HepG2 (cell line): ENCODE measurements around the gene DST. TPM values are rescaled to one million over a fixed set of nuclear protein-coding genes. Genes with fewer than 3 reads are reported as not detected.

Source experiments
- CTCF ChIP-seq: sonication (generic); formaldehyde crosslinking; IDR thresholded peaks from 2 replicates; pipeline ENCODE4 v1.5.0; 2020; ENCODE audit warnings: mild to moderate bottlenecking, missing genetic modification reagents, moderate library complexity
- KAT7 ChIP-seq: IDR thresholded peaks from 2 replicates; pipeline ENCODE4 v1.6.1; 2018; ENCODE audit warnings: borderline replicate concordance, missing compliant biosample characterization
- KLF15 ChIP-seq: sonication (generic); formaldehyde crosslinking; IDR thresholded peaks from 2 replicates; pipeline ENCODE4 v1.8.1; 2023; ENCODE audit warnings: borderline replicate concordance, mild to moderate bottlenecking, inconsistent platforms, missing genetic modification reagents, mixed read lengths
- REPIN1 ChIP-seq: sonication (generic); formaldehyde crosslinking; IDR thresholded peaks from 2 replicates; pipeline ENCODE4 v1.8.0; 2022; ENCODE audit warnings: missing genetic modification reagents, low read depth, mild to moderate bottlenecking, borderline replicate concordance
- SMAD3 ChIP-seq: sonication (generic); formaldehyde crosslinking; IDR thresholded peaks from 2 replicates; pipeline ENCODE4 v1.4.0; 2020; ENCODE audit warnings: missing genetic modification reagents
- SNAI1 ChIP-seq: sonication (generic); formaldehyde crosslinking; IDR thresholded peaks from 2 replicates; pipeline ENCODE4 v1.5.0; 2020; ENCODE audit warnings: mild to moderate bottlenecking, missing genetic modification reagents, borderline replicate concordance
- SP5 ChIP-seq: IDR thresholded peaks from 2 replicates; pipeline ENCODE4 v1.6.1; 2016; ENCODE audit warnings: low read depth, borderline replicate concordance
- TARDBP ChIP-seq: sonication (generic); formaldehyde crosslinking; IDR thresholded peaks from 2 replicates; pipeline ENCODE4 v1.8.0; 2022; ENCODE audit warnings: mild to moderate bottlenecking, missing genetic modification reagents
- THAP7 ChIP-seq: sonication (generic); formaldehyde crosslinking; IDR thresholded peaks from 2 replicates; pipeline ENCODE4 v1.8.1; 2023; ENCODE audit warnings: mild to moderate bottlenecking, missing genetic modification reagents
- ZMYM4 ChIP-seq: sonication (generic); formaldehyde crosslinking; IDR thresholded peaks from 2 replicates; pipeline ENCODE4 v1.8.1; 2023; ENCODE audit warnings: mild to moderate bottlenecking, missing genetic modification reagents
- ZNF281 ChIP-seq: sonication (generic); formaldehyde crosslinking; IDR thresholded peaks from 2 replicates; pipeline ENCODE4 v1.4.0; 2020; ENCODE audit warnings: missing genetic modification reagents, borderline replicate concordance
- ZNF3 ChIP-seq: IDR thresholded peaks from 2 replicates; pipeline ENCODE4 v1.7.0; 2017; ENCODE audit warnings: inconsistent platforms
- ZNF33A ChIP-seq: sonication (generic); formaldehyde crosslinking; IDR thresholded peaks from 2 replicates; pipeline ENCODE4 v1.5.1; 2020; ENCODE audit warnings: missing genetic modification reagents, mild to moderate bottlenecking, moderate library complexity, borderline replicate concordance
- ZNF512B ChIP-seq: sonication (generic); formaldehyde crosslinking; IDR thresholded peaks from 2 replicates; pipeline ENCODE4 v1.5.1; 2020; ENCODE audit warnings: missing genetic modification reagents, mild to moderate bottlenecking, borderline replicate concordance
- ZNF580 ChIP-seq: IDR thresholded peaks from 2 replicates; pipeline ENCODE4 v1.6.1; 2016; ENCODE audit warnings: low read depth, borderline replicate concordance
- ZNF670 ChIP-seq: sonication (generic); formaldehyde crosslinking; IDR thresholded peaks from 2 replicates; pipeline ENCODE4 v1.8.0; 2022; ENCODE audit warnings: mild to moderate bottlenecking, missing genetic modification reagents, borderline replicate concordance
- ZNF781 ChIP-seq: sonication (generic); formaldehyde crosslinking; IDR thresholded peaks from 2 replicates; pipeline ENCODE4 v1.5.1; 2020; ENCODE audit warnings: borderline replicate concordance, mild to moderate bottlenecking, missing genetic modification reagents; ENCODE audit errors: not compliant biosample characterization
- ZNF784 ChIP-seq: sonication (generic); formaldehyde crosslinking; IDR thresholded peaks from 2 replicates; pipeline ENCODE4 v1.5.1; 2020; ENCODE audit warnings: missing genetic modification reagents, mild to moderate bottlenecking, borderline replicate concordance
- ZNF850 ChIP-seq: sonication (generic); formaldehyde crosslinking; conservative IDR thresholded peaks from 2 replicates; pipeline ENCODE4 v1.9.0; 2021; ENCODE audit warnings: mild to moderate bottlenecking, missing genetic modification reagents
- polyA plus RNA-seq, 8 experiments: library from polyadenylated mRNA; depleted of rRNA in 3 of 8; stranded (reverse) in 7 of 8; unstranded in 1 of 8; fragments of >200 nt; fragmentation: Illumina TruSeq in 4 of 8; extraction: Trizol in 4 of 8; gene quantifications; 2 replicates each; pipeline versions ENCODE4 v1.2.1 to v1.2.3, GENCODE V29; 2011 to 2016; ENCODE audit warnings: low read depth in 4 of 8, missing spikeins in 1 of 8, mixed read lengths in 1 of 8; ENCODE audit not compliant: insufficient read depth in 1 of 8
- total RNA-seq, 5 experiments: library from RNA; depleted of rRNA; stranded (reverse); fragments of >200 nt; fragmentation: Illumina TruSeq; extraction: Trizol; gene quantifications; 2 replicates each; pipeline ENCODE4 v1.2.3, GENCODE V29; 2016; ENCODE audit warnings: low read depth in 1 of 5

Gene DST
- total and polyA plus RNA-seq, 2 of the 13 experiments (the other 11 are each of a cell fraction or from before 2014, with no cell fraction given): 64.4 to 89.0 TPM

GRCh38 chr6:56541030-56541600 lies 101.6 kb downstream of the DST start (continued):
- no peak for TF ChIP-seq THAP7 (CRISPR knock-in tag)
- TF ChIP-seq ZNF850 (CRISPR knock-in tag): no peak
- TF ChIP-seq ZNF3: no peak
- TF ChIP-seq ZNF33A (CRISPR knock-in tag): no peak
- peak; percentile 16; the same call in 1 of the 2 replicates for TF ChIP-seq CTCF (CRISPR knock-in tag)
- no peak for TF ChIP-seq ZNF781 (CRISPR knock-in tag)
- peak; percentile 74 for TF ChIP-seq TARDBP
- TF ChIP-seq ZMYM4 (CRISPR knock-in tag): peak; percentile 71
- peak; percentile 54; the same call in 1 of the 2 replicates for TF ChIP-seq ZNF580
- TF ChIP-seq KLF15 (CRISPR knock-in tag): no peak
- TF ChIP-seq SMAD3 (CRISPR knock-in tag): no peak
- no peak for TF ChIP-seq ZNF281 (CRISPR knock-in tag)
- TF ChIP-seq SNAI1 (CRISPR knock-in tag): no peak
- TF ChIP-seq ZNF784: no peak
- TF ChIP-seq SP5 (CRISPR knock-in tag): peak; percentile 3; the same call in 1 of the 2 replicates
- peak; percentile 20; the same call in 1 of the 2 replicates for TF ChIP-seq ZNF512B
- TF ChIP-seq ZNF670: no peak
- TF ChIP-seq KAT7: peak; percentile 44; the same call in 1 of the 2 replicates
- peak; percentile 60; the same call in 1 of the 2 replicates for TF ChIP-seq REPIN1 (CRISPR knock-in tag)
